Dendritic cell treated with granulocyte-macrophage colony-stimulating factor and Interleukin-4, amounts not matched to agents 40 ng/mL and 50 ng/mL, for 4 days (primary cell): ENCODE results near the gene RBM24.

Experiments
- H3K27ac Mint-ChIP-seq: one replicate; pipeline ENCODE4 v1.8.0; 2022; ENCODE audit warnings: mild to moderate bottlenecking, mixed read lengths
- H3K27me3 Mint-ChIP-seq: one replicate; pipeline ENCODE4 v1.8.0; 2022; ENCODE audit warnings: mild to moderate bottlenecking, mixed read lengths
- H3K36me3 Mint-ChIP-seq: one replicate; pipeline ENCODE4 v1.8.0; 2022; ENCODE audit warnings: low read depth, mixed read lengths
- H3K4me1 Mint-ChIP-seq: one replicate; pipeline ENCODE4 v1.8.0; 2022; ENCODE audit warnings: low read depth, mixed read lengths
- H3K4me3 Mint-ChIP-seq: one replicate; pipeline ENCODE4 v1.8.0; 2022; ENCODE audit warnings: mild to moderate bottlenecking, moderate library complexity, mixed read lengths
- H3K9me3 Mint-ChIP-seq: one replicate; pipeline ENCODE4 v1.8.0; 2022; ENCODE audit warnings: mixed read lengths
- intact Hi-C: fragments of 100-400 bp; cut with micrococcal nuclease; formaldehyde crosslinking; loops from one replicate; pipeline ENCODE4 v1.15.0; 2022

RBM24 gene

DNA sequence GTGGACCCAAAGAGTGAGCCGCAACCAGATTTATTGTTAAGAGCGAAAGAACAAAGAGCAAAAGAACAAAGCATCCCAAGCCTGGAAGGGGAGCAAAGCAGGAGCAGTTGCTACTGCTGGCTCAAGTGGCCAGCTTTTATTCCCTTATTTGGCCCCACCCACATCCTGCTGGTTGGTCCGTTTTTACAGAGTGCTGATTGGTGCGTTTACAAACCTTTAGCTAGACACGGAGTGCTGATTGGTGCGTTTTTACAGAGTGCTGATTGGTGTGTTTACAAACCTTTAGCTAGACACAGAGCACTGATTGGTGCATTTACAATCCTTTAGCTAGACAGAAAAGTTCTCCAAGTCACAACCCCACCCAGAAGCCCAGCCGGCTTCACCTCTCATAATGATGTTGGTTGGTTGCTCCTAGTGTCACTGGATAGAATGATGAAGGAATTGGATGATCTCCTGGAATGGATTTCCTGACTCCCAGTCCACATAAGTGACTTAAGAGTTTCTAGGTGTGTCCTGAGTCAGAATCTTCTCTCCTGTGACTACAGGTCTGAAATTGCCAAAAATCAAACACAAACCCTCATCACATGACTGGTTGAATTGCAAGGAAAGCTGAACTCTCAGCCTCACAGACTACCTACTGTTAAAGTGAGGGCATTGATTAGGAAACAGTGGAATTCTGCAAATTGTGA lies 60.1 kb downstream of the RBM24 start:
- Mint-ChIP-seq H3K9me3 (peaks cover 24% of the 10 kb centered on the region), H3K36me3 (no peaks in the 10 kb centered on the region), H3K4me3 (no peak overlapping the region), H3K4me1 (no peaks in the 10 kb centered on the region), H3K27ac (no peak overlapping the region), H3K27me3 (no peaks in the 10 kb centered on the region)
- intact Hi-C loops: no loop called here

DNA sequence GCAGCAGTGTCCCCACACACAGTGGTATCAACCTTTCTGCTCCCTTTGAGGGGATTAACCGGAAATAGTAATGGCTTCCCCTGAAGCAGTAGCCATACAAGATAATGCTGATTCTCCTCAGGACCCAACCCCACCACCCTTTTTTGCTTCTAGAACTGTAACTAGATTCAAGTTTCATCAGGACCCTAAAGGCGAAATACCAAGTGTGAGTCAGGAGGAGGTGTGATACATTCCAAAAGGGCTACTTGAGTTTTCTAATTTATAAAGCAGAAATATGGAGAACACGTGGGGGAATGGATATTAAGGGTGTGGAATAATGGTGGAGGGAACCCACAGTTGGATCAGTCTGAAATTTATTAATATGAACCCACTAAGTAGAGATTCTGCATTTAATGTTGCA lies 60.7 kb downstream of the RBM24 start:
- no peaks in the 10 kb centered on the region for H3K27me3 Mint-ChIP-seq
- H3K36me3 Mint-ChIP-seq: no peaks in the 10 kb centered on the region
- no peak overlapping the region for H3K27ac Mint-ChIP-seq
- intact Hi-C loops: no loop called here
- H3K4me1 Mint-ChIP-seq: no peaks in the 10 kb centered on the region
- no peak overlapping the region for H3K4me3 Mint-ChIP-seq
- H3K9me3 Mint-ChIP-seq: peaks cover 24% of the 10 kb centered on the region

DNA sequence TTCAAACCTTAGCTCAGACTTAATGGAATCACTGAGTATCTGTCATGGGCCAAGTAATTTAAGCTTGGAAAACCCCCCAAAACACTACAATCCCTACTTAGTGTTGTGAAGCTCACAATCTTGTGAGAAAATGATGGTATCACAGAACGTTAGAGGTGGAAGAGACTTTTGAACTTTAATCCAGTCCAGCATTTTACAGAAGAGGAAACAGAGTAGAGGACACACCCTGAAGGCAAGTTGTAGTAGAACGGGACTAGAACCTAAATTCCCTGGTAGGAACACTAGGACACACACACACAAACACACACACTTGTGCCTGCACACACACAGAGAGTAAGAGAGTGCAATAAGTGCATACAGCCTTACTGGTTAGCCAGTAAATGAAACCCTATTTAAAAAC lies 62.1 kb downstream of the RBM24 start:
- peaks cover 17% of the 10 kb centered on the region for H3K9me3 Mint-ChIP-seq
- H3K27ac Mint-ChIP-seq: no peak overlapping the region
- no peaks in the 10 kb centered on the region for H3K27me3 Mint-ChIP-seq
- intact Hi-C loops: no loop called here
- H3K36me3 Mint-ChIP-seq: no peaks in the 10 kb centered on the region
- H3K4me3 Mint-ChIP-seq: no peak overlapping the region
- H3K4me1 Mint-ChIP-seq: no peaks in the 10 kb centered on the region
